Ramos (cell line): ENCODE measurements around the gene PYDC1.

Source experiments
- in situ Hi-C: fragments of 300-500 bp; cut with MboI; formaldehyde crosslinking; loops from one replicate; pipeline ENCODE4 v1.14.3; 2022; ENCODE audit warnings: low sequenced_read_pairs; ENCODE audit not compliant: unreplicated experiment

Gene PYDC1

DNA sequence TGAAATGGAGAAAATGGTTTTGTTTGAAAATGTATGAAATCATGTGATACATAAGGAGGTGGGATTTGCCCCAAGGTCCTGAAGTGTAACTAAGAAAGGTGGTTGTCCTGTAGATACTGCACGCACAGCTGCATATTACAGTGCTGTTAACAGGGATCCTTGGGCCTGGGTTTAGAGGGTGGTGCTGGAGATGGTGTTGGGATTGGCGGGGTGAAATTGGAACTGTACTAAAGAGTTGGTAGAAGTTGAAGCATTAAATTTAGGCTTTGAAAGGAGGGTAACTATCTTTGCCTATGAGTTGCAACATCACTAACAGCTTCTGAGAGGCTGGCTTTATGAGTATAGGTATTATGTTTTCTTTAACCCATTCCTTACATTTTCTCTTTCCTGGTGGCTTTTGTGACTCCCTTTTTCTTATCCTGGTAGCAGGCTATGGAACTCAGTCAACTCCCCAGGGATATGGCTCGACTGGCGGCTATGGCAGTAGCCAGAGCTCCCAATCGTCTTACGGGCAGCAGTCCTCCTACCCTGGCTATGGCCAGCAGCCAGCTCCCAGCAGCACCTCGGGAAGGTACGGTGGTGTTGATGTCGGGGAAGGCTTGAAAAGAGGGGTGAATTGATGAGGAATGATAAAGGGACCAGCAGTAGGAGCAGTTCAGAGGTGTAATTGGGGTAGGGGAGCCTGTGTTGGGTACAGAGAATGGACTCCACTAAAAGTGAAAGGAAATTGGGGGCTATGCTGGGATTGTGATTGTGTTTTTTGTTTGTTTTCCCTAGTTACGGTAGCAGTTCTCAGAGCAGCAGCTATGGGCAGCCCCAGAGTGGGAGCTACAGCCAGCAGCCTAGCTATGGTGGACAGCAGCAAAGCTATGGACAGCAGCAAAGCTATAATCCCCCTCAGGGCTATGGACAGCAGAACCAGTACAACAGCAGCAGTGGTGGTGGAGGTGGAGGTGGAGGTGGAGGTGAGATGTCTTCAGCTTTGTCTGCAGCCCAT, 33.2 kb downstream of the PYDC1 start:
- in situ Hi-C loops: no loop called here

DNA sequence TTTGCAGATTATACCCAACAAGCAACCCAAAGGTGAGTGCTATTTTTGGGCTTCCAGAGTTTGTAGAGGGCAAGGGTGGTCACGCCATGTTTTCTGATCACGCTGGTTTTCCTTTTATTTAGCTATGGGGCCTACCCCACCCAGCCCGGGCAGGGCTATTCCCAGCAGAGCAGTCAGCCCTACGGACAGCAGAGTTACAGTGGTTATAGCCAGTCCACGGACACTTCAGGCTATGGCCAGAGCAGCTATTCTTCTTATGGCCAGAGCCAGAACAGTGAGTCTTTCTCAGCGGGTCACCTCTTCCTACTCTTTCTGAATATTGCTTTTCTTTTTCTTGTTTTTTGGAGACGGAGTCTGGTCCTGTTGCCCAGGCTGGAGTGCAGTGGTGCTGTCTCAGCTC, 34.5 kb downstream of the PYDC1 start:
- in situ Hi-C loops: no loop called here

DNA sequence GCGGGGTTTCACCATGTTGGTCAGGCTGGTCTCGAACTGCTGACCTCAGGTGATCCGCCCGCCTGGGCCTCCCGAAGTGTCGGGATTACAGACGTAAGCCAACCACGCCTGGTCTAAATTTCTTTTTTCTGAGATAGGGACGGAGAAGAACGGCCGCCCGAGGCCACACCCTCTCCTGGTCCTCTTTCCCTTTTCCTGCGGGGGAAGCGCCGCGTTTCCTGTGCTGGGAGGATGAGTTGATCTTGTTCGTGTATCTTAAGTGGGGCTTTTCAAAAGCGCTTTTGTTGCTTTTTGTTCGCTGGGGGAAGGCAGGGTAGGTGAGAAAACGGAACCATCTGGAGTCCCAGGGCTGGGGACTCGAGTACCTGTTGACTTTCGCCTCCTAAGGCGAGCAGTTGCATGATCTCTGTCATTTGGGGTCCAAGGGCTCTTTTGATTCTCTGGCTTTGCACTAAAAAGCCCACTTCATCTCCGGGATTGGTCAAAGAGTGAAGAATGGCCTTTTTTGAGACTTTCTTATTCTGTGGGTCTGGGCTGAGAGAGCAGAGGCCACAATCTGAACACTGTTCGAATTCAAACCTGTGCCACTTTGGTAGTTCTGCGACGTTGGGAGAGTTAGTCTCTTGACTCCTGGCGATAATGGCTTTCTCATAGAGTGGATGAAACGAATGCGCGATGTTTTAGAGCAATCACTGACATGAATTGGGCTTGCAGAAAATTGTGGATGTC, 35.7 kb downstream of the PYDC1 start:
- in situ Hi-C loops: no loop called here

DNA sequence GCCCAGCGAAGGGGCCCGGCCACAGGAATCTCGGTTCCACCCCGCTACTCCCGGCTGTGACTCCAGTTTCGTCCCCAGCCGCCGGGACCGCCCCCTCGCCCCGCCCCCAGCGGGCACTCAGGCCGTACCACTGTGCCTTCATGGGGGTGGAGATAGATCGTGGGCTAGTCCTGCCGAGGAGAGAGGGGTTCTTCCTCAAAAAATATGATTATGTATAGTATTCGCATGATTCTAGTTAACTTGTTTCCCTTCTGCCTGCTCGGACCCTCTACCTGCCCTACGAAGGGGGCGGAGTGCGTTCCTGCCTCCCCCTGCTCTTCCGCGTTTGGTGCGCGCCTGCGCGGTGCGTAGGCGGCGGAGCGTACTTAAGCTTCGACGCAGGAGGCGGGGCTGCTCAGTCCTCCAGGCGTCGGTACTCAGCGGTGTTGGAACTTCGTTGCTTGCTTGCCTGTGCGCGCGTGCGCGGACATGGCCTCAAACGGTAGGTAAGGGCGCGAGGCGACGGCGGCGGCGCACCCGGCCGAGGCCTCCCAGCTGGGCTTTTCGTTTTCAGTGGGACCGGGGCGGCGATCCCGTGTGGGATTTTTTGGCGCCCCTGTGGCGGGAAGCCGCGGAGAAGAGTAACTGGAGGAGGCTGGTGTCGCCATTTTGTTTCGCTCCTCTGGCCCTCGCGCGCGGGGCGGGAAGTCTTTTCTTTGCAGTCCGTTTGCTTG, 37.0 kb downstream of the PYDC1 start, which contains the start of gene FUS:
TSS of gene FUS (plus strand) at position 393 of the 713 bp plus-strand sequence. CDS start at position 469, 76 bp downstream.
- in situ Hi-C loops: no loop called here

DNA sequence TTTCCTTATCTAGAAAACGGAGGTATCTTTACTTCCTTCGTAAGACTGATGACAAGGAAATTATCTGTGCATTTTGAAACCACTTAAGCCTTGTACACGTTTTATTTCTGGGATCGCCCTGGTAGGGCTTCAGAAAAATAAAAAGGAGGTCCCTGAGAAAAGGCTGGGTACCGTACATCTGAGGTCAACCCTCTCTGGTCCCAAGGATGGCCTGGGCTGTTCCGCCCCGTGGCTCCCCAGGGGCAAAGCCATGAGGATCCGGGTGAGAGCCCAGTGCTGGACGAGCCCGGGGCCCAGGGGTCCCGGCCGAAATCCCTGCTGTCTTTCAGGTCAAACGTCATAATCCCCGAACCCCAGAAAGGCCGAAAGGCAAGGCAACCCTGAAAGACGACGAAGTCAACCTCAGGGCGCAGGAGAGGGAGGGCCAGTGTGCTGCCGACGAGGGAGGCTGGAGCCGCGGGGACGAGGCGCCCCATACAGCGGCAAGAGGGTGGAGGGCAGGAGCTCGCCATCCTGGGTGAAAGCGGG, 37.7 kb downstream of the PYDC1 start:
- in situ Hi-C loops: no loop called here

DNA sequence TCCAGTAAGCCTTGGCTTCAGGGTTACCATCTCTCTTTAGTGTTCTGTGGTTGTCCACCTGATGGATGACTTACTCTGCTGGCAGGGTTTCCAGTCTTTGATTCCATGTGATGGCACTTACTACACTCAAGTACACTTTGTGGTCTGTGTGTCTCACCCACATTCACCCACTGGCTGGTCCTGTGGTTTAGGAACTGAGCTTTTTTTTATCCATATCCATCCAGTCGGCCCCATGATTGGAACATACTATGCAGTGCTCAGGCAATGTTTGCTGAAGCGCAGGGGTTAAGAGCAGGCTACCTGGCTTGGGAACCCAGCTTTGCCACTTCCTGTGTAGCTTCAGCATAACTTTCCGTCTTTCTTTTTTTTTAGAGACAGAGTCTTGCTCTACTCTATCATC, 39.8 kb downstream of the PYDC1 start:
- in situ Hi-C loops: no loop called here

DNA sequence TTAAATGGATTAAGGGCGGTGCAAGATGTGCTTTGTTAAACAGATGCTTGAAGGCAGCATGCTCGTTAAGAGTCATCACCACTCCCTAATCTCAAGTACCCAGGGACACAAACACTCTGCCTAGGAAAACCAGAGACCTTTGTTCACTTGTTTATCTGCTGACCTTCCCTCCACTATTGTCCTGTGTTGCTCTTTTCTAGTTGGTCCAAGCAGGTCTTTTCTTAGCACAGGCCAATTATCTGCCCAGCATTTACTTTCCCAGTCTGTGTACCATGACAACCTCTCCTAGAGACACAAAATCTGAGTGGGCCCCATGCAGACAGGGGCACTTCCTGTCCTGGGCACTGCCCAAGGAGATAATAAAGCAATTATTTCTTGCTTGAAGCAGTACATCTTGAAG, 46.9 kb downstream of the PYDC1 start:
- in situ Hi-C loops: loop anchor here (25.0 kb wide), 1 partner anchor 692 kb away; the partner anchor contains the start of gene ZNF267

DNA sequence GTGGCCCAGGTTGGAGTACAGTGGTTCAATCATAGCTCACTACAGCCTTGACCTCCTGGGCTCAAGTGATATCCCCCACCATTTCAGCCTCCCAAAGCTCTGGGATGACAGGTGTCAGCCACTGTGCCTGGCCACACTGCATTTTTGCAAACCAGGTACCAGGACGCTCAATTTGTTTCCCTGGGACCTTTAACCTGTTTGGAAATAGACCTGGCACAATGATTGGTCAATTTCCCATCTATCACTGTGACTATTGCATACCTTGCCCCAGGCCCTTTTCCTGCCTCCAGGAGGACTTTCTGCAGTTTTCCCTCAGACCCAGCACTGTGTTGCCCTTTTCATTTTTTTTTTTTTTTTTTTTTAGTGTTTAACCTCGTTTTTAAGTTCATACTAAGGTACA, 48.1 kb downstream of the PYDC1 start:
- in situ Hi-C loops: loop anchor here (25.0 kb wide), 1 partner anchor 693 kb away; the partner anchor contains the start of gene ZNF267

DNA sequence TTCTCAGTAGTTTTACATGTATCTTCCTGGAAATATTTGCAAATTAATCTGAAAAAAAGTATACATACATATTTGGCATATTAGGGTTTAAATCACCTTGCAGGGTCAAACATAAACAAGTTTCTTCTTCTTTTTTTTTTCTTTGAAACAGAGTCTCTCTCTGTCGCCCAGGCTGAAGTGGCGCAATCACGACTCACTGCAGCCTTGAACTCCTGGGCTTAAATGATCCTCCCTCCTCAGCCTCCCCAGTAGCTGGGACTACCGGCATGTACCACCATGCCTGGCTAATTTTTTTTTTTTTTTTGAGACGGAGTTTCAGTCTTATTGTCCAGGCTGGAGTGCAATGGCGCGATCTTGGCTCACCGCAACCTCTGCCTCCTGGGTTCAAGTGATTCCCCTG, 49.6 kb downstream of the PYDC1 start:
- in situ Hi-C loops: loop anchor here (25.0 kb wide), 1 partner anchor 695 kb away; the partner anchor contains the start of gene ZNF267
